Uterus (tissue), 4 donors: ENCODE data around the gene COL4A2. TPM values are rescaled to one million over a fixed set of nuclear protein-coding genes. Genes with fewer than 3 reads are reported as not detected.

Experiments used
- DNase-seq, 2 donors: peaks; one replicate each; pipeline ENCODE4 v3.0.0-alpha.2; 2019 to 2020
- H3K27ac ChIP-seq, 2 donors: fragments of 200-600 bp; sonication (generic); 1 replicate in 1 of 2; 2 replicates in 1 of 2; pipeline ENCODE4 v1.5.1; 2016 to 2018
- H3K27me3 ChIP-seq, 2 donors: fragments of 200-600 bp; sonication (generic); one replicate each; pipeline ENCODE4 v1.5.1; 2018 to 2019; ENCODE audit warnings: control low read depth in 1 of 2
- H3K36me3 ChIP-seq, 2 donors: fragments of 200-600 bp; sonication (generic); one replicate each; pipeline ENCODE4 v1.5.1; 2019; ENCODE audit warnings: control low read depth in 1 of 2
- H3K4me1 ChIP-seq, 2 donors: fragments of 200-600 bp; sonication (generic); one replicate each; pipeline ENCODE4 v1.5.1; 2018 to 2019; ENCODE audit warnings: control low read depth in 1 of 2
- H3K4me3 ChIP-seq, 2 donors: fragments of 200-600 bp; sonication (generic); 1 replicate in 1 of 2; 2 replicates in 1 of 2; pipeline ENCODE4 v1.5.1; 2018 to 2019; ENCODE audit warnings: mild to moderate bottlenecking in 1 of 2
- H3K9me3 ChIP-seq, 2 donors: fragments of 200-600 bp; sonication (generic); one replicate each; pipeline ENCODE4 v1.5.1; 2019; ENCODE audit warnings: control low read depth in 1 of 2
- CTCF ChIP-seq, 4 experiments: fragments of 200-600 bp in 2 of 4; fragments of 450-650 bp in 2 of 4; sonication (generic) in 2 of 4; IDR thresholded peaks; one replicate each; pipeline ENCODE4 v1.5.1; 2016 to 2019; ENCODE audit warnings: antibody characterized with exemption in 4 of 4, mild to moderate bottlenecking in 2 of 4, moderate library complexity in 1 of 4
- POLR2A ChIP-seq, 2 donors: fragments of 450-650 bp; IDR thresholded peaks; one replicate each; pipeline ENCODE4 v1.6.1; 2016; ENCODE audit warnings: antibody characterized with exemption in 2 of 2, mild to moderate bottlenecking in 1 of 2, moderate library complexity in 1 of 2
- intact Hi-C: fragments of 100-400 bp; cut with DNase I; formaldehyde crosslinking; loops from one replicate; pipeline ENCODE4 v1.15.1; 2023; ENCODE audit warnings: low total_unique reads
- microRNA-seq: library from miRNA; unstranded; fragments of <30 nt; microRNA quantifications from one replicate; pipeline ENCODE4, GENCODE V29; 2016; ENCODE audit warnings: borderline microRNAs expressed, borderline replicate concordance
- small RNA-seq: library from RNA; depleted of rRNA; stranded (forward); fragments of <200 nt; gene quantifications from one replicate; pipeline ENCODE3, GENCODE V24; 2016
- total RNA-seq, 4 donors: library from RNA; depleted of rRNA in 3 of 4; stranded (reverse); fragments of >200 nt in 3 of 4; gene quantifications; one replicate each; pipeline versions ENCODE4 v1.1.0 to v1.2.4, GENCODE V29; 2014 to 2023
- donor health status: DM: yes; HTN: yes; CAD: no.

COL4A2 gene
- total RNA-seq, 4 donors from 2014 or later = 157 to 606 (median 284) TPM

- TF ChIP-seq CTCF (IDR thresholded peaks at IDR 0.05) (no peak), POLR2A (IDR thresholded peaks at IDR 0.05) (peak in 1 of 2 donors; percentile 57)
- Histone ChIP-seq H3K4me3 (peak within 1 kb of the TSS; percentile 51 to 60), H3K9me3 (no peaks in the 10 kb centered on the region), H3K27ac (peak within 1 kb of the TSS; percentile 80 to 88), H3K36me3 (no peaks in the 10 kb centered on the region), H3K27me3 (no peaks in the 10 kb centered on the region), H3K4me1 (peaks cover 0 to 4% of the 10 kb centered on the region in 2 donors)
- intact Hi-C loops = no loop called here
- peak; percentile 84 to 86 for DNase-seq
Measured at GRCh38 chr13:110561344-110562035, 254.4 kb downstream of the COL4A2 start, which contains the start of gene RAB20. RAB20 (minus strand) TSS chr13:110561722; CDS start chr13:110561519, 203 bp downstream.

GRCh38 chr13:110562036-110562597 lies 255.0 kb downstream of the COL4A2 start:
- no peak for TF ChIP-seq POLR2A (IDR thresholded peaks at IDR 0.05)
- no peak for TF ChIP-seq CTCF (IDR thresholded peaks at IDR 0.05)
- Histone ChIP-seq H3K4me1 (peaks cover 0 to 4% of the 10 kb centered on the region in 2 donors), H3K4me3 (peak overlapping the region; percentile 51 to 60), H3K9me3 (no peaks in the 10 kb centered on the region), H3K27me3 (no peaks in the 10 kb centered on the region), H3K36me3 (no peaks in the 10 kb centered on the region), H3K27ac (peak overlapping the region; percentile 80 to 88)
- no peak for DNase-seq
- intact Hi-C loops = no loop called here

Small RNA genes within 50 kb of the gene (microRNA-seq; reads per million reads assigned to microRNA genes)
- gene MIR8073 = not detected

Small RNA genes within 50 kb of the gene (small RNA-seq; reads per million reads assigned to genes)
- not detected for gene MIR8073

Other genes starting within 250 kb of the COL4A2 start
- 100 to 1,000 TPM; 164 to 737 (median 209) TPM for gene COL4A1, start 127 bp upstream of the COL4A2 start, total RNA-seq